Colonic mucosa (tissue), 4 donors: ENCODE measurements around the gene PBLD. TPM values are rescaled to one million over a fixed set of nuclear protein-coding genes. Genes with fewer than 3 reads are reported as not detected.
"Not testable (repeated sequence)": the region's sequence is repeated elsewhere in the genome, so short reads cannot be mapped to it uniquely, and the experiment has no call there.

Source experiments
- DNase-seq: peaks from one replicate; pipeline ENCODE4 v3.0.0-alpha.2; 2020
- H3K27ac ChIP-seq: fragments of 200-600 bp; one replicate; pipeline ENCODE4 v1.8.0; 2021
- H3K27me3 ChIP-seq: fragments of 200-600 bp; one replicate; pipeline ENCODE4 v1.8.0; 2021
- H3K36me3 ChIP-seq: fragments of 200-600 bp; one replicate; pipeline ENCODE4 v1.8.0; 2021
- H3K4me1 ChIP-seq: fragments of 200-600 bp; one replicate; pipeline ENCODE4 v1.8.0; 2021; ENCODE audit warnings: mild to moderate bottlenecking
- H3K4me3 ChIP-seq: fragments of 200-600 bp; one replicate; pipeline ENCODE4 v1.8.0; 2021
- H3K9ac ChIP-seq, 2 donors: one replicate each; pipeline ENCODE4 v1.7.0; 2013; ENCODE audit warnings: control low read depth in 2 of 2, low read depth in 2 of 2, low read length in 2 of 2
- H3K9me3 ChIP-seq: fragments of 200-600 bp; one replicate; pipeline ENCODE4 v1.8.0; 2021
- CTCF ChIP-seq: fragments of 200-600 bp; IDR thresholded peaks from one replicate; pipeline ENCODE4 v1.8.0; 2022; ENCODE audit warnings: antibody characterized with exemption, mild to moderate bottlenecking
- intact Hi-C: fragments of 100-400 bp; cut with DNase I; formaldehyde crosslinking; loops from one replicate; pipeline ENCODE4 v1.14.1; 2022
- total RNA-seq, 2 donors: library from RNA; stranded (reverse); fragmentation: NEBNext Ultra II Directional in 1 of 2; extraction: Animal tissue kit (Norgen Biotek cat#: 25700) in 1 of 2; gene quantifications; one replicate each; pipeline ENCODE4 v1.2.1, GENCODE V29; 2021
- donor health status: healthy.
- donor health status: DM: no; HTN: no; CAD: no.
- donor health status: DM: no; HTN: no; CAD: no.

PBLD gene
- total RNA-seq, 2 donors from 2014 or later, result 20.9 to 78.2 TPM

- H3K4me1 ChIP-seq, result no peaks in the 10 kb centered on the region
- H3K27ac ChIP-seq, result no peak overlapping the region
- H3K9ac ChIP-seq, result no peak overlapping the region
- no peak overlapping the region for H3K4me3 ChIP-seq
- no peaks in the 10 kb centered on the region for H3K27me3 ChIP-seq
- TF ChIP-seq CTCF, result no peak
- no peaks in the 10 kb centered on the region for H3K36me3 ChIP-seq
- intact Hi-C loops, result no loop called here
- DNase-seq, result no peak
- H3K9me3 ChIP-seq, result no peaks in the 10 kb centered on the region
These were observed 44.0 kb downstream of the PBLD start for GRCh38 chr10:68288717-68289116.

- Histone ChIP-seq H3K9me3 (no peaks in the 10 kb centered on the region), H3K9ac (no peak overlapping the region), H3K27ac (no peak overlapping the region), H3K36me3 (no peaks in the 10 kb centered on the region), H3K4me3 (no peak overlapping the region), H3K4me1 (no peaks in the 10 kb centered on the region), H3K27me3 (no peaks in the 10 kb centered on the region)
- intact Hi-C loops, result no loop called here
- no peak for TF ChIP-seq CTCF
- no peak for DNase-seq
These were observed 48.4 kb downstream of the PBLD start for GRCh38 chr10:68284062-68285001.

GRCh38 chr10:68280758-68281157, 52.0 kb downstream of the PBLD start:
- Histone ChIP-seq H3K27ac (no peak overlapping the region), H3K9ac (no peak overlapping the region), H3K27me3 (no peaks in the 10 kb centered on the region), H3K9me3 (no peaks in the 10 kb centered on the region), H3K4me3 (no peak overlapping the region), H3K36me3 (no peaks in the 10 kb centered on the region), H3K4me1 (no peaks in the 10 kb centered on the region)
- TF ChIP-seq CTCF, result no peak
- intact Hi-C loops, result no loop called here
- no peak for DNase-seq

GRCh38 chr10:68278906-68279753, 53.6 kb downstream of the PBLD start:
- intact Hi-C loops, H3K36me3 ChIP-seq, DNase-seq, H3K4me1 ChIP-seq, H3K9ac ChIP-seq, H3K27me3 ChIP-seq, H3K27ac ChIP-seq, H3K4me3 ChIP-seq, H3K9me3 ChIP-seq: not testable (repeated sequence)

GRCh38 chr10:68277814-68278213, 54.9 kb downstream of the PBLD start:
- H3K36me3 ChIP-seq, DNase-seq, H3K9ac ChIP-seq, H3K9me3 ChIP-seq, H3K4me3 ChIP-seq, H3K4me1 ChIP-seq, intact Hi-C loops, H3K27ac ChIP-seq, H3K27me3 ChIP-seq: not testable (repeated sequence)

GRCh38 chr10:68276224-68276623, 56.5 kb downstream of the PBLD start:
- no peak for TF ChIP-seq CTCF

More at GRCh38 chr10:68276224-68276623, 56.5 kb downstream of the PBLD start:
- no peaks in the 10 kb centered on the region for H3K36me3 ChIP-seq
- no peak for DNase-seq
- H3K9me3 ChIP-seq, result no peaks in the 10 kb centered on the region
- H3K27me3 ChIP-seq, result no peaks in the 10 kb centered on the region
- H3K9ac ChIP-seq, result no peak overlapping the region
- H3K27ac ChIP-seq, result no peak overlapping the region
- no peak overlapping the region for H3K4me3 ChIP-seq
- intact Hi-C loops, result no loop called here
- H3K4me1 ChIP-seq, result no peaks in the 10 kb centered on the region
